Breast epithelium (tissue), 3 donors: Measurements from ENCODE around the gene CRYZ.

Experiments used
- POLR2A ChIP-seq: fragments of 450-650 bp; IDR thresholded peaks from one replicate; pipeline ENCODE4 v1.6.1; 2016; ENCODE audit warnings: antibody characterized with exemption, mild to moderate bottlenecking, moderate library complexity
- POLR2AphosphoS5 ChIP-seq, 3 donors: sonication (generic); formaldehyde crosslinking; IDR thresholded peaks; one replicate each; pipeline ENCODE4 v1.6.1; 2017; ENCODE audit warnings: antibody characterized with exemption in 3 of 3
- TF ChIP-seq, protein P1 (sequence below), 3 donors: fragments of 450-650 bp; IDR thresholded peaks; one replicate each; pipeline ENCODE4 v1.5.1; 2016 to 2017; ENCODE audit warnings: antibody characterized with exemption in 3 of 3, mild to moderate bottlenecking in 3 of 3, moderate library complexity in 3 of 3

DNA sequence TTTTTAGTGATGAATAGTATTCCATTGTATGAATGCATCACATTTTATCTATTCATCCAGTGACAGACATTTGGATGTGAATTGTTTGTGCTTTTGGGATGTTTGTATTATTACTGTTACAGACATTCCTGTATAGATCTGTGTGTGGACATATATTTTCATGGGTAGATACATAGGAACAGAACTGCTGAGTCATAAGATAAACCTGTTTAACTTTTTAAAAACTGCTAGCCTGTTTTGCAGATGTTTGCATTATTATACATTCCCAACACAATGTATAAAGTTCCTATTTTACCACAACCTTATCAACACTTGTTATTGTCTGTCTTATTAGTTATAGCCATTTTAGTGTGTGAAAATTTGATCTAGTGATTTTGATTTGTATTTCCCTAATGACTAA is 46.9 kb upstream of the CRYZ start:
- TF ChIP-seq POLR2A (no peak), POLR2AphosphoS5 (IDR thresholded peaks at IDR 0.05) (no peak)
- TF ChIP-seq, protein P1, sequence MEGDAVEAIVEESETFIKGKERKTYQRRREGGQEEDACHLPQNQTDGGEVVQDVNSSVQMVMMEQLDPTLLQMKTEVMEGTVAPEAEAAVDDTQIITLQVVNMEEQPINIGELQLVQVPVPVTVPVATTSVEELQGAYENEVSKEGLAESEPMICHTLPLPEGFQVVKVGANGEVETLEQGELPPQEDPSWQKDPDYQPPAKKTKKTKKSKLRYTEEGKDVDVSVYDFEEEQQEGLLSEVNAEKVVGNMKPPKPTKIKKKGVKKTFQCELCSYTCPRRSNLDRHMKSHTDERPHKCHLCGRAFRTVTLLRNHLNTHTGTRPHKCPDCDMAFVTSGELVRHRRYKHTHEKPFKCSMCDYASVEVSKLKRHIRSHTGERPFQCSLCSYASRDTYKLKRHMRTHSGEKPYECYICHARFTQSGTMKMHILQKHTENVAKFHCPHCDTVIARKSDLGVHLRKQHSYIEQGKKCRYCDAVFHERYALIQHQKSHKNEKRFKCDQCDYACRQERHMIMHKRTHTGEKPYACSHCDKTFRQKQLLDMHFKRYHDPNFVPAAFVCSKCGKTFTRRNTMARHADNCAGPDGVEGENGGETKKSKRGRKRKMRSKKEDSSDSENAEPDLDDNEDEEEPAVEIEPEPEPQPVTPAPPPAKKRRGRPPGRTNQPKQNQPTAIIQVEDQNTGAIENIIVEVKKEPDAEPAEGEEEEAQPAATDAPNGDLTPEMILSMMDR (IDR thresholded peaks at IDR 0.05) = no peak
